WERI-Rb-1 (cell line): Measurements from ENCODE around the gene GRHL3.

ENCODE experiments used
- DNase-seq: peaks from one replicate; pipeline ENCODE4 v3.0.0-alpha.2; 2020
- H3K27ac ChIP-seq: fragments of 250-450 bp; sonication (Bioruptor Pico); 2 replicates; pipeline ENCODE4 v1.5.1; 2020; ENCODE audit warnings: mild to moderate bottlenecking, moderate library complexity
- H3K27me3 ChIP-seq: fragments of 250-450 bp; sonication (Bioruptor Pico); 2 replicates; pipeline ENCODE4 v1.5.1; 2021; ENCODE audit warnings: mild to moderate bottlenecking, low read depth, moderate library complexity; ENCODE audit not compliant: insufficient read depth, severe bottlenecking
- H3K36me3 ChIP-seq: fragments of 250-450 bp; sonication (Bioruptor Pico); 2 replicates; pipeline ENCODE4 v1.5.1; 2020; ENCODE audit warnings: mild to moderate bottlenecking, moderate library complexity
- H3K4me3 ChIP-seq: 2 replicates; pipeline ENCODE4 v1.5.1; 2011; ENCODE audit warnings: low read depth, mild to moderate bottlenecking, control low read depth, low read length
- H3K9me3 ChIP-seq: fragments of 250-450 bp; sonication (Bioruptor Pico); 2 replicates; pipeline ENCODE4 v1.5.1; 2021; ENCODE audit warnings: mild to moderate bottlenecking, moderate library complexity; ENCODE audit not compliant: severe bottlenecking
- TF ChIP-seq, protein P1 (sequence below): IDR thresholded peaks from 2 replicates; pipeline ENCODE4 v1.5.1; 2011; ENCODE audit warnings: low read depth, mild to moderate bottlenecking, control low read depth, inconsistent platforms, low read length

GRHL3 gene

GRCh38 chr1:24278726-24279125 is 40.4 kb upstream of the GRHL3 start:
- Histone ChIP-seq H3K27me3 (no peaks in the 10 kb centered on the region), H3K4me3 (no peak overlapping the region), H3K36me3 (no peaks in the 10 kb centered on the region), H3K9me3 (peaks cover 5% of the 10 kb centered on the region), H3K27ac (no peak overlapping the region)
- TF ChIP-seq, protein P1, sequence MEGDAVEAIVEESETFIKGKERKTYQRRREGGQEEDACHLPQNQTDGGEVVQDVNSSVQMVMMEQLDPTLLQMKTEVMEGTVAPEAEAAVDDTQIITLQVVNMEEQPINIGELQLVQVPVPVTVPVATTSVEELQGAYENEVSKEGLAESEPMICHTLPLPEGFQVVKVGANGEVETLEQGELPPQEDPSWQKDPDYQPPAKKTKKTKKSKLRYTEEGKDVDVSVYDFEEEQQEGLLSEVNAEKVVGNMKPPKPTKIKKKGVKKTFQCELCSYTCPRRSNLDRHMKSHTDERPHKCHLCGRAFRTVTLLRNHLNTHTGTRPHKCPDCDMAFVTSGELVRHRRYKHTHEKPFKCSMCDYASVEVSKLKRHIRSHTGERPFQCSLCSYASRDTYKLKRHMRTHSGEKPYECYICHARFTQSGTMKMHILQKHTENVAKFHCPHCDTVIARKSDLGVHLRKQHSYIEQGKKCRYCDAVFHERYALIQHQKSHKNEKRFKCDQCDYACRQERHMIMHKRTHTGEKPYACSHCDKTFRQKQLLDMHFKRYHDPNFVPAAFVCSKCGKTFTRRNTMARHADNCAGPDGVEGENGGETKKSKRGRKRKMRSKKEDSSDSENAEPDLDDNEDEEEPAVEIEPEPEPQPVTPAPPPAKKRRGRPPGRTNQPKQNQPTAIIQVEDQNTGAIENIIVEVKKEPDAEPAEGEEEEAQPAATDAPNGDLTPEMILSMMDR: no peak
- DNase-seq: no peak

GRCh38 chr1:24279590-24280232 is 39.4 kb upstream of the GRHL3 start:
- H3K36me3 ChIP-seq: no peaks in the 10 kb centered on the region
- H3K27me3 ChIP-seq: no peaks in the 10 kb centered on the region
- no peak for DNase-seq
- H3K9me3 ChIP-seq: peaks cover 4% of the 10 kb centered on the region
- H3K4me3 ChIP-seq: no peak overlapping the region
- H3K27ac ChIP-seq: no peak overlapping the region
- TF ChIP-seq, protein P1: no peak

DNA sequence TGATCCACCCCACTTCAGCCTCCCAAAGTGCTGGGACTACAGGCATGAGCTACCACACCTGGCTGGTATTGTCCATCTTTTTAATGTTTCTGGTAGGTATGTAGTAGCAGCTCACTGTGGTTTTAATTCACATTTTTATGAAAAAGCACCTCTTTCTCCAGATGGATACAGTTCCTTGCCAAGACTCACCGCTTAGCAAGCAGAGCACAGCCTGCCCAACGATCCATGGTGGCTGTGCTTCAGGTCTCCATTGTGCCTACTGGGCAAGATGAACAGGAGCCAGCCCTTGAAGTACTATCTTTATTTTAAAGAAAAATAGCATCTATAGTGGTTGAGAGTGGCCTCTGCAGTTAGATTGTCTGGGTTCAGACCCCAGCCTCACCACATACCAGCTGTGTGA is 37.6 kb upstream of the GRHL3 start:
- Histone ChIP-seq H3K27ac (no peak overlapping the region), H3K36me3 (no peaks in the 10 kb centered on the region), H3K9me3 (no peaks in the 10 kb centered on the region), H3K27me3 (no peaks in the 10 kb centered on the region), H3K4me3 (no peak overlapping the region)
- no peak for DNase-seq
- TF ChIP-seq, protein P1: no peak

GRCh38 chr1:24282491-24282890 is 36.7 kb upstream of the GRHL3 start:
- DNase-seq: no peak
- no peaks in the 10 kb centered on the region for H3K36me3 ChIP-seq
- H3K9me3 ChIP-seq: no peaks in the 10 kb centered on the region
- H3K27ac ChIP-seq: no peak overlapping the region
- H3K27me3 ChIP-seq: no peaks in the 10 kb centered on the region
- TF ChIP-seq, protein P1: no peak
- no peak overlapping the region for H3K4me3 ChIP-seq

- no peaks in the 10 kb centered on the region for H3K9me3 ChIP-seq
- no peaks in the 10 kb centered on the region for H3K36me3 ChIP-seq
- H3K4me3 ChIP-seq: no peak overlapping the region
- TF ChIP-seq, protein P1: no peak
- no peak for DNase-seq
- H3K27me3 ChIP-seq: no peaks in the 10 kb centered on the region
- no peak overlapping the region for H3K27ac ChIP-seq
Measured at GRCh38 chr1:24283326-24284155, 35.6 kb upstream of the GRHL3 start.

DNA sequence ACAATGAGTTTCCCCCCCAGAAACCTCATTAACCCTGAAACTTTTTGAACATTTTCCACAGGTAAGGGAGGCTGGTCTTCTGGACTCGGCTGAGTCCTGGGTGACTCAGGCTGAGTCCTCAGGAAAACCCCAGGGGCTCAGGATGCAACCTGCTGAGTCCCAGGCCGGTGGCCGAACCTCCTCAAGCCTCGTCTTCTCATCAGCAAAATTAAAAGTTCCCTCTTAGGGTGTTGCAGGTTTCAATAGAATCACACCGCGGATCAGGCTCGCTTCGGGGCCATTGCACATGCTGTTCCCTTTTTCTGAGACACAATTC is 35.0 kb upstream of the GRHL3 start:
- Histone ChIP-seq H3K4me3 (no peak overlapping the region), H3K9me3 (no peaks in the 10 kb centered on the region), H3K27ac (no peak overlapping the region), H3K27me3 (no peaks in the 10 kb centered on the region), H3K36me3 (no peaks in the 10 kb centered on the region)
- no peak for DNase-seq
- TF ChIP-seq, protein P1: no peak
